Adrenal gland (tissue), 12 donors: ENCODE results near the gene FMNL2. TPM values are rescaled to one million over a fixed set of nuclear protein-coding genes. Genes with fewer than 3 reads are reported as not detected.

Experiments
- DNase-seq, 7 donors: peaks; one replicate each; pipeline ENCODE4 v3.0.0-alpha.2; 2019 to 2020
- H3K27ac ChIP-seq, 5 donors: fragments of 200-600 bp; sonication (generic) in 4 of 5; 1 replicate in 3 of 5; 2 replicates in 2 of 5; pipeline versions ENCODE4 v1.5.1 to v1.8.0; 2016 to 2020; ENCODE audit warnings: mild to moderate bottlenecking in 1 of 5
- H3K27me3 ChIP-seq: fragments of 200-600 bp; 2 replicates; pipeline ENCODE4 v1.8.0; 2021
- H3K36me3 ChIP-seq, 2 donors: fragments of 200-600 bp; replicated peaks in 1 of 2; 1 replicate in 1 of 2; 2 replicates in 1 of 2; pipeline versions ENCODE4 v1.5.1 to v1.8.0; 2018 to 2022
- H3K4me1 ChIP-seq, 2 donors: fragments of 200-600 bp; replicated peaks in 1 of 2; 1 replicate in 1 of 2; 2 replicates in 1 of 2; pipeline versions ENCODE4 v1.5.1 to v1.8.0; 2018 to 2021
- H3K4me3 ChIP-seq, 4 donors: fragments of 200-600 bp; sonication (generic) in 3 of 4; one replicate each; pipeline ENCODE4 v1.5.1; 2016 to 2018
- H3K9me3 ChIP-seq, 3 donors: fragments of 200-600 bp; sonication (generic) in 1 of 3; replicated peaks in 1 of 3; 1 replicate in 2 of 3; 2 replicates in 1 of 3; pipeline versions ENCODE4 v1.5.1 to v1.8.0; 2016 to 2021
- POLR2A ChIP-seq, 2 donors: fragments of 450-650 bp; IDR thresholded peaks; one replicate each; pipeline ENCODE4 v1.6.1; 2017; ENCODE audit warnings: antibody characterized with exemption in 2 of 2, mild to moderate bottlenecking in 2 of 2, moderate library complexity in 1 of 2
- WGBS, 4 donors: extraction: QIAGEN DNeasy Blood & Tissue Kit in 2 of 4; methylation state at CpG; one replicate each; pipeline versions ENCODE4 v1.1.5 to v1.1.7; 2013 to 2017; 5-methylcytosine and 5-hydroxymethylcytosine counted together
- intact Hi-C, 2 donors: fragments of 100-400 bp; cut with DNase I; formaldehyde crosslinking; loops; one replicate each; pipeline versions ENCODE4 v1.14.1 to v1.15.0; 2022 to 2023
- polyA plus RNA-seq, 3 donors: library from polyadenylated mRNA; stranded (reverse); fragments of 200-250 nt in 2 of 3; fragments of 350-450 nt in 1 of 3; fragmentation: Illumina TruSeq in 1 of 3; extraction: RNeasy Lipid Tissue Mini Kit (QIAGEN cat#74804) in 1 of 3; gene quantifications; one replicate each; pipeline ENCODE4 v1.2.3, GENCODE V29; 2013 to 2014
- total RNA-seq, 9 donors: library from RNA; depleted of rRNA in 4 of 9; stranded (reverse); fragments of >200 nt in 4 of 9; fragments of 120-200 nt in 1 of 9; fragmentation: NEBNext Ultra II Directional in 1 of 9; extraction: Animal tissue kit (Norgen Biotek cat#: 25700) in 1 of 9; gene quantifications; one replicate each; pipeline versions ENCODE4 v1.1.0 to v1.2.4, GENCODE V29; 2013 to 2023
- TF ChIP-seq, protein P1 (sequence below), 6 experiments: fragments of 450-650 bp in 4 of 6; fragments of 200-600 bp in 2 of 6; sonication (generic) in 1 of 6; IDR thresholded peaks; 1 replicate in 5 of 6; 2 replicates in 1 of 6; pipeline versions ENCODE4 v1.5.1 to v1.8.0; 2016 to 2021; ENCODE audit warnings: antibody characterized with exemption in 6 of 6, mild to moderate bottlenecking in 2 of 6, moderate library complexity in 1 of 6
- donor health status: healthy with polysubstance abuse.
- donor health status: Bipolar disorder and iron deficiency.
- donor health status: DM: yes; HTN: yes; CAD: no.
- donor health status: DM: no; HTN: no; CAD: no.
- donor health status: DM: no; HTN: no; CAD: no.
- donor health status: DM: yes; HTN: yes; CAD: no.

FMNL2 gene
- total and polyA plus RNA-seq, 12 donors: 23.5 to 54.2 (median 36.7) TPM

GRCh38 chr2:152408254-152408653 lies 73.3 kb downstream of the FMNL2 start:
- no peak for TF ChIP-seq POLR2A (IDR thresholded peaks at IDR 0.05)
- TF ChIP-seq, protein P1, sequence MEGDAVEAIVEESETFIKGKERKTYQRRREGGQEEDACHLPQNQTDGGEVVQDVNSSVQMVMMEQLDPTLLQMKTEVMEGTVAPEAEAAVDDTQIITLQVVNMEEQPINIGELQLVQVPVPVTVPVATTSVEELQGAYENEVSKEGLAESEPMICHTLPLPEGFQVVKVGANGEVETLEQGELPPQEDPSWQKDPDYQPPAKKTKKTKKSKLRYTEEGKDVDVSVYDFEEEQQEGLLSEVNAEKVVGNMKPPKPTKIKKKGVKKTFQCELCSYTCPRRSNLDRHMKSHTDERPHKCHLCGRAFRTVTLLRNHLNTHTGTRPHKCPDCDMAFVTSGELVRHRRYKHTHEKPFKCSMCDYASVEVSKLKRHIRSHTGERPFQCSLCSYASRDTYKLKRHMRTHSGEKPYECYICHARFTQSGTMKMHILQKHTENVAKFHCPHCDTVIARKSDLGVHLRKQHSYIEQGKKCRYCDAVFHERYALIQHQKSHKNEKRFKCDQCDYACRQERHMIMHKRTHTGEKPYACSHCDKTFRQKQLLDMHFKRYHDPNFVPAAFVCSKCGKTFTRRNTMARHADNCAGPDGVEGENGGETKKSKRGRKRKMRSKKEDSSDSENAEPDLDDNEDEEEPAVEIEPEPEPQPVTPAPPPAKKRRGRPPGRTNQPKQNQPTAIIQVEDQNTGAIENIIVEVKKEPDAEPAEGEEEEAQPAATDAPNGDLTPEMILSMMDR (IDR thresholded peaks at IDR 0.05): no peak
- DNase-seq: no peak
- Histone ChIP-seq H3K27me3 (no peaks in the 10 kb centered on the region), H3K4me3 (no peak overlapping the region), H3K36me3 (no peaks in the 10 kb centered on the region), H3K27ac (no peak overlapping the region), H3K9me3 (no peaks in the 10 kb centered on the region), H3K4me1 (peaks cover 37 to 69% of the 10 kb centered on the region in 2 donors)
- intact Hi-C loops: no loop called here
- 95 to 97% (median 96%) methylated on average over 3 of the region's 3 CpGs for WGBS, 4 donors

GRCh38 chr2:152409386-152410164 lies 74.6 kb downstream of the FMNL2 start:
- Histone ChIP-seq H3K4me1 (peaks cover 29 to 63% of the 10 kb centered on the region in 2 donors), H3K9me3 (no peaks in the 10 kb centered on the region), H3K27ac (peak overlapping the region in 3 of 5 donors; percentile 55 to 80 (median 63)), H3K4me3 (no peak overlapping the region), H3K36me3 (no peaks in the 10 kb centered on the region), H3K27me3 (no peaks in the 10 kb centered on the region)
- DNase-seq: no peak
- intact Hi-C loops: no loop called here
- 93 to 96% (median 95%) methylated on average over 6 of the region's 6 CpGs for WGBS, 4 donors
- TF ChIP-seq, protein P1 (IDR thresholded peaks at IDR 0.05): no peak
- TF ChIP-seq POLR2A (IDR thresholded peaks at IDR 0.05): no peak

- peak overlapping the region in 3 of 5 donors; percentile 55 to 80 (median 63) for H3K27ac ChIP-seq
Observed at GRCh38 chr2:152410165-152410597, 75.2 kb downstream of the FMNL2 start.

GRCh38 chr2:152411154-152411553 lies 76.2 kb downstream of the FMNL2 start:
- H3K36me3 ChIP-seq: no peaks in the 10 kb centered on the region
- peaks cover 24 to 51% of the 10 kb centered on the region in 2 donors for H3K4me1 ChIP-seq

More at GRCh38 chr2:152410165-152410597, 75.2 kb downstream of the FMNL2 start:
- 73 to 85% (median 79%) methylated on average over 2 of the region's 2 CpGs for WGBS, 4 donors
- H3K4me1 ChIP-seq: peaks cover 26 to 57% of the 10 kb centered on the region in 2 donors
- DNase-seq: peak in 6 of 7 donors; percentile 42 to 68 (median 49)
- H3K9me3 ChIP-seq: no peaks in the 10 kb centered on the region
- intact Hi-C loops: no loop called here
- H3K36me3 ChIP-seq: no peaks in the 10 kb centered on the region
- H3K4me3 ChIP-seq: no peak overlapping the region
- TF ChIP-seq POLR2A (IDR thresholded peaks at IDR 0.05): no peak
- TF ChIP-seq, protein P1 (IDR thresholded peaks at IDR 0.05): no peak
- no peaks in the 10 kb centered on the region for H3K27me3 ChIP-seq

More at GRCh38 chr2:152411154-152411553, 76.2 kb downstream of the FMNL2 start:
- Histone ChIP-seq H3K27ac (peak overlapping the region in 1 of 5 donors; percentile 80), H3K4me3 (no peak overlapping the region), H3K9me3 (no peaks in the 10 kb centered on the region), H3K27me3 (no peaks in the 10 kb centered on the region)
- TF ChIP-seq, protein P1 (IDR thresholded peaks at IDR 0.05): no peak
- TF ChIP-seq POLR2A (IDR thresholded peaks at IDR 0.05): no peak
- intact Hi-C loops: no loop called here
- no peak for DNase-seq
